HepG2 (cell line): Measurements from ENCODE around the gene INSYN2B. TPM values are rescaled to one million over a fixed set of nuclear protein-coding genes. Genes with fewer than 3 reads are reported as not detected.

Source experiments
- ATAC-seq: fragments of 200-7000 bp; cut with Tn5 transposase; 3 replicates; pipeline ENCODE4 v1.9.1; 2020; ENCODE audit warnings: mild to moderate bottlenecking, moderate library complexity
- BruUV-seq: library from RNA; stranded (reverse); fragments of 400-500 nt; replicated peaks from 2 replicates; lab custom pipeline; 2021; lab: Mats Ljungman, UMichigan
- CTCF ChIA-PET: fragments of 300-600 bp; formaldehyde crosslinking; extraction: SDS; loops from one replicate; lab custom pipeline; 2021; ENCODE audit warnings: low total read pairs, inconsistent platforms, low intra/inter-chr PET ratio; lab: Yijun Ruan, JAX
- POLR2A ChIA-PET: fragments of 350-600 bp; sonication (Branson Sonifier 250); formaldehyde crosslinking; loops from one replicate; lab custom pipeline; 2020; ENCODE audit warnings: antibody characterized with exemption, inconsistent platforms; lab: Yijun Ruan, JAX
- DNase-seq: peaks from one replicate; pipeline ENCODE4 v3.0.0-alpha.2; 2015; ENCODE audit warnings: low spot score
- FAIRE-seq: peaks from 3 replicates; lab custom pipeline; 2011; peaks lifted over from hg19 to GRCh38; lab: Jason Lieb, UNC
- H2AFZ ChIP-seq: one replicate; pipeline ENCODE4 v1.6.1; 2011; ENCODE audit warnings: low read length, inconsistent platforms
- H3K27ac ChIP-seq: fragments of 300-600 bp; 3 replicates; pipeline ENCODE4 v1.8.0; 2011; ENCODE audit warnings: mixed run types, mild to moderate bottlenecking, mixed read lengths, low read length, inconsistent platforms; ENCODE audit not compliant: insufficient read depth; ENCODE audit errors: extremely low read length
- H3K27me3 ChIP-seq, 2 experiments: fragments of 200-600 bp in 1 of 2; 2 replicates in 1 of 2; 3 replicates in 1 of 2; pipeline versions ENCODE4 v1.6.0 to v1.8.0; 2011; ENCODE audit warnings: low read length in 2 of 2, mild to moderate bottlenecking in 2 of 2, moderate library complexity in 2 of 2, inconsistent platforms in 1 of 2; ENCODE audit not compliant: insufficient read depth in 2 of 2, control insufficient read depth in 1 of 2
- H3K36me3 ChIP-seq, 2 experiments: fragments of 200-600 bp in 1 of 2; replicated peaks in 1 of 2; 2 replicates in 1 of 2; 3 replicates in 1 of 2; pipeline versions ENCODE4 v1.5.1 to v1.8.0; 2011; ENCODE audit warnings: low read length in 2 of 2, inconsistent platforms in 1 of 2; ENCODE audit not compliant: insufficient read depth in 2 of 2, control insufficient read depth in 1 of 2
- H3K4me1 ChIP-seq: 2 replicates; pipeline ENCODE4 v1.5.1; 2012; ENCODE audit warnings: low read length, inconsistent platforms; ENCODE audit not compliant: insufficient read depth
- H3K4me2 ChIP-seq: 2 replicates; pipeline ENCODE4 v1.6.0; 2011; ENCODE audit warnings: low read depth, low read length, inconsistent platforms
- H3K4me3 ChIP-seq, 3 experiments: fragments of 200-600 bp in 1 of 3; sonication (generic), shearing (Covaris generic) in 1 of 3; replicated peaks in 1 of 3; 2 replicates each; pipeline ENCODE4 v1.5.1; 2011 to 2016; ENCODE audit warnings: low read length in 3 of 3, inconsistent platforms in 2 of 3, low read depth in 2 of 3, mild to moderate bottlenecking in 2 of 3, control low read depth in 1 of 3, mixed read lengths in 1 of 3; ENCODE audit not compliant: insufficient read depth in 1 of 3
- H3K79me2 ChIP-seq: one replicate; pipeline ENCODE4 v1.6.1; 2011; ENCODE audit warnings: low read length, inconsistent platforms; ENCODE audit not compliant: insufficient read depth
- H3K9ac ChIP-seq: 2 replicates; pipeline ENCODE4 v1.6.0; 2011; ENCODE audit warnings: mild to moderate bottlenecking, low read depth, low read length, inconsistent platforms; ENCODE audit not compliant: insufficient read depth
- H3K9me3 ChIP-seq: 2 replicates; pipeline ENCODE4 v1.5.1; 2012; ENCODE audit warnings: mild to moderate bottlenecking, low read length
- H4K20me1 ChIP-seq: 2 replicates; pipeline ENCODE4 v1.6.0; 2011; ENCODE audit warnings: inconsistent platforms, mild to moderate bottlenecking, low read length, moderate library complexity; ENCODE audit not compliant: insufficient read depth
- MBD4 ChIP-seq: IDR thresholded peaks from 2 replicates; pipeline ENCODE4 v1.6.1; 2012; ENCODE audit warnings: low read length, inconsistent platforms, borderline replicate concordance
- NCOA1 ChIP-seq: sonication (generic); formaldehyde crosslinking; IDR thresholded peaks from 2 replicates; pipeline ENCODE4 v1.9.0; 2021; ENCODE audit warnings: missing genetic modification reagents
- RBAK ChIP-seq: sonication (generic); formaldehyde crosslinking; IDR thresholded peaks from 2 replicates; pipeline ENCODE4 v1.5.1; 2020; ENCODE audit warnings: mild to moderate bottlenecking, missing genetic modification reagents
- ZNF790 ChIP-seq: sonication (generic); formaldehyde crosslinking; IDR thresholded peaks from 2 replicates; pipeline ENCODE4 v1.8.0; 2022; ENCODE audit warnings: missing genetic modification reagents, mild to moderate bottlenecking, borderline replicate concordance
- WGBS: methylation state at CpG from one replicate; pipeline ENCODE4 v1.1.6; 2017; ENCODE audit warnings: low lambda C conversion rate; 5-methylcytosine and 5-hydroxymethylcytosine counted together
- in situ Hi-C: cut with HindIII; loops from 2 replicates; pipeline ENCODE4 v1.10.0; 2017; ENCODE audit warnings: low pct_unique_long_range_greater_than_20kb; ENCODE audit not compliant: extremely low pct_ligation_motif_present
- intact Hi-C: fragments of 100-400 bp; cut with micrococcal nuclease; formaldehyde crosslinking; loops from one replicate; pipeline ENCODE4 v1.10.0; 2022; ENCODE audit not compliant: unreplicated experiment
- polyA plus RNA-seq, 8 experiments: library from polyadenylated mRNA; depleted of rRNA in 3 of 8; stranded (reverse) in 7 of 8; unstranded in 1 of 8; fragments of >200 nt; fragmentation: Illumina TruSeq in 4 of 8; extraction: Trizol in 4 of 8; gene quantifications; 2 replicates each; pipeline versions ENCODE4 v1.2.1 to v1.2.3, GENCODE V29; 2011 to 2016; ENCODE audit warnings: low read depth in 4 of 8, missing spikeins in 1 of 8, mixed read lengths in 1 of 8; ENCODE audit not compliant: insufficient read depth in 1 of 8
- total RNA-seq, 5 experiments: library from RNA; depleted of rRNA; stranded (reverse); fragments of >200 nt; fragmentation: Illumina TruSeq; extraction: Trizol; gene quantifications; 2 replicates each; pipeline ENCODE4 v1.2.3, GENCODE V29; 2016; ENCODE audit warnings: low read depth in 1 of 5
- TF ChIP-seq, protein P1 (sequence below), 2 experiments: IDR thresholded peaks; 2 replicates each; pipeline ENCODE4 v1.6.1; 2011 to 2012; ENCODE audit warnings: low read length in 2 of 2, borderline replicate concordance in 1 of 2, low read depth in 1 of 2, mild to moderate bottlenecking in 1 of 2, moderate library complexity in 1 of 2
- TF ChIP-seq, protein P2 (sequence below): IDR thresholded peaks from 2 replicates; pipeline ENCODE4 v1.6.1; 2016; ENCODE audit warnings: low read depth, borderline replicate concordance

Gene INSYN2B
- total and polyA plus RNA-seq, 2 of the 13 experiments (the other 11 are each of a cell fraction or from before 2014, with no cell fraction given) = not detected

DNA sequence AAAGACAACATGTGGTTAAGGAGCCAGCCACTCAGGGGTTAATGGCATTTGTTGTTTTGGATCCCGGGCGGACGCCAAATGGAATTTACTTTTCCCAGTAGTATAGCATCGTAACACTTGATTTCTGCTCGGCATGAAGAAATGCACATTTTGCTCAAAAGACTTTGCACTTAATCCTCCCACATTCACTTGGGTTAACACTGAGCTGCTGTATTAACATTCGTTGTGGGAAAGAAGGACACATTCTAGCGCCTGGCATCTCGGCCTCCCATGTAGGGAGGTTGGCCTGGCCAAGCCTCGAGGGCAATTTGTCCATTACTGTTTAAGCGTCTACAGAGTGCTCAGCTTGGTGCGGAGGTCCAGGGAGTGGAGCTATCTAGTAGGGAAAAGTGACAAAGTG, 32.3 kb upstream of the INSYN2B start:
- CTCF ChIA-PET = no interaction called here
- 21% methylated on average over 11 of the region's 11 CpGs for WGBS
- POLR2A ChIA-PET = no interaction called here

More for the DNA sequence above, 32.3 kb upstream of the INSYN2B start:
- no peaks in the 10 kb centered on the region for H4K20me1 ChIP-seq
- H3K9me3 ChIP-seq = no peaks in the 10 kb centered on the region
- H3K4me3 ChIP-seq = no peak overlapping the region
- H3K4me1 ChIP-seq = no peaks in the 10 kb centered on the region
- BruUV-seq = no TSS peak
- no peak overlapping the region for H3K27ac ChIP-seq
- DNase-seq = no peak
- TF ChIP-seq ZNF790 (CRISPR knock-in tag) (no peak), RBAK (no peak), MBD4 (no peak), NCOA1 (no peak)
- TF ChIP-seq, protein P1, sequence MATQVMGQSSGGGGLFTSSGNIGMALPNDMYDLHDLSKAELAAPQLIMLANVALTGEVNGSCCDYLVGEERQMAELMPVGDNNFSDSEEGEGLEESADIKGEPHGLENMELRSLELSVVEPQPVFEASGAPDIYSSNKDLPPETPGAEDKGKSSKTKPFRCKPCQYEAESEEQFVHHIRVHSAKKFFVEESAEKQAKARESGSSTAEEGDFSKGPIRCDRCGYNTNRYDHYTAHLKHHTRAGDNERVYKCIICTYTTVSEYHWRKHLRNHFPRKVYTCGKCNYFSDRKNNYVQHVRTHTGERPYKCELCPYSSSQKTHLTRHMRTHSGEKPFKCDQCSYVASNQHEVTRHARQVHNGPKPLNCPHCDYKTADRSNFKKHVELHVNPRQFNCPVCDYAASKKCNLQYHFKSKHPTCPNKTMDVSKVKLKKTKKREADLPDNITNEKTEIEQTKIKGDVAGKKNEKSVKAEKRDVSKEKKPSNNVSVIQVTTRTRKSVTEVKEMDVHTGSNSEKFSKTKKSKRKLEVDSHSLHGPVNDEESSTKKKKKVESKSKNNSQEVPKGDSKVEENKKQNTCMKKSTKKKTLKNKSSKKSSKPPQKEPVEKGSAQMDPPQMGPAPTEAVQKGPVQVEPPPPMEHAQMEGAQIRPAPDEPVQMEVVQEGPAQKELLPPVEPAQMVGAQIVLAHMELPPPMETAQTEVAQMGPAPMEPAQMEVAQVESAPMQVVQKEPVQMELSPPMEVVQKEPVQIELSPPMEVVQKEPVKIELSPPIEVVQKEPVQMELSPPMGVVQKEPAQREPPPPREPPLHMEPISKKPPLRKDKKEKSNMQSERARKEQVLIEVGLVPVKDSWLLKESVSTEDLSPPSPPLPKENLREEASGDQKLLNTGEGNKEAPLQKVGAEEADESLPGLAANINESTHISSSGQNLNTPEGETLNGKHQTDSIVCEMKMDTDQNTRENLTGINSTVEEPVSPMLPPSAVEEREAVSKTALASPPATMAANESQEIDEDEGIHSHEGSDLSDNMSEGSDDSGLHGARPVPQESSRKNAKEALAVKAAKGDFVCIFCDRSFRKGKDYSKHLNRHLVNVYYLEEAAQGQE (IDR thresholded peaks at IDR 0.05; ENCODE audit: borderline replicate concordance in 1 of 2, low read depth in 1 of 2, low read length in 2 of 2) = no peak
- TF ChIP-seq, protein P2, sequence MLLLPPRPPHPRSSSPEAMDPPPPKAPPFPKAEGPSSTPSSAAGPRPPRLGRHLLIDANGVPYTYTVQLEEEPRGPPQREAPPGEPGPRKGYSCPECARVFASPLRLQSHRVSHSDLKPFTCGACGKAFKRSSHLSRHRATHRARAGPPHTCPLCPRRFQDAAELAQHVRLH (CRISPR knock-in tag) = no peak
- TF ChIP-seq, all 625 proteins: peak for 0
- ATAC-seq (no peak), FAIRE-seq (no peak)
- no peaks in the 10 kb centered on the region for H3K79me2 ChIP-seq
- H3K9ac ChIP-seq = no peak overlapping the region
- in situ Hi-C loops = no loop called here
- no peak overlapping the region for H3K4me2 ChIP-seq
- intact Hi-C loops = no loop called here
- H3K27me3 ChIP-seq = peaks cover 0 to 10% of the 10 kb centered on the region in 2 experiments; a peak in 3 of 5 replicates
- H3K36me3 ChIP-seq = no peaks in the 10 kb centered on the region
- no peak overlapping the region for H2AFZ ChIP-seq
